Measurements from ENCODE around the gene KSR1.
"Not testable (repeated sequence)": the region's sequence is repeated elsewhere in the genome, so short reads cannot be mapped to it uniquely, and the experiment has no call there.

KSR1 gene

DNA sequence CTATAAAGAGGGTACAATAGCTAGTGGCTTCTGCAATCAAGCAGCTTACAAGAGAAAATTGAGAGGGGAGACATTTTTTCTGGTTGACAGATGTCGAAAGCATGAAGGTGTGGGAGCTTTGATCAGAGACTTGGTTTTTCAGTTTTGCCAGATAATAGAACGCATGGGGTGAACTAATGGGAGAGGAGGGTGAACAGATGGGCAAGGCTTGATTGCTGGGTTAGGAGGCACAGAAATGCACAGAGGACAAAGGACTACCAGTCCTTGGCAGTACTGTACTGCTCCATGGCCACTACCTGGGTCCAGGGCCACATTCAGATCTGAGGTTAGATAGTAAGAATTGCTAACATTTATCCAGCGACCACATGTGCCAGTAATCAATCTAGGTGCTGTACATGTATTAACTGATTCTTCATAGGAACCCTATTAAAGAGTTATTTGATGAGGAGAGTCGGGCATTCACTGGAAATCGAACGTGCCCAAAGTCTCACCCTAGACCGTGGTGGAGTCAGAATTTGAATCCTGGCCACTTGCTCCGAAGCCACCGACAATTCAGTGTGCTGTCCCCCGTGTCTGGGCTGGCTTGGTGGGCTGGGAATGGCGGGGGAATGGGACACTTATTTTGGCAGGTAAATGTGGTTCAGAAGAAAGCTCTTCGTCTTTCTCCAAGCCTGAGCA, 873 bp upstream of the KSR1 start:
- no peak for DNase-seq

DNA sequence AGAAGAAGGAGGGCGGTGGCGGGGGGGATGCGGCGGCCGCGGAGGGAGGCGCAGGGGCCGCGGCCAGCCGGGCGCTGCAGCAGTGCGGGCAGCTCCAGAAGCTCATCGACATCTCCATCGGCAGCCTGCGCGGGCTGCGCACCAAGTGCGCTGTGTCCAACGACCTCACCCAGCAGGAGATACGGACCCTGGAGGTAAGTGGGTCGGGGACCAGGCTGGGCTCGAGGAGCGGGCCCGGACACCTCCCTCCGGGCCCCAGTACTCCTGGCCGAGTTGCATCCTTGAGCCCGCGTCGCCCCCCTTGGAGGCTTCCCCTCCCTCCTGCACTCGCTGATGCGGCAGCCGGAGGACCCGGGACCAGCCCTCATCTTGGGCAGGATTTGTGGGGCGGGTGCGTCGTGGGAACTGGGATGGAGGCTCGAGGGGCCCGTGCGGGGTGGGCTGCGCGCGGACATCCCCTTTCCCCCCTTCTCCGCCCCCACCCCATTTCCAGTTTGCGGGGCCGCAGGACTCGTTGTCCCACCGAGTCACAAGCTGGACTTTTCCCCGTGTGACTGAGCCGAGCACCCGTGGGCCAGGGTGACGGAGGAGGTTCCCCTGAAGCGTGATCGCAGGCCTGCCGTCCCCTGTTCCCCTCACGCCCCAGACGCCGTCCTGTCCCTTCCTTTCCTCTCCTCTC, 572 bp downstream of the KSR1 start:
- no peak for DNase-seq

DNA sequence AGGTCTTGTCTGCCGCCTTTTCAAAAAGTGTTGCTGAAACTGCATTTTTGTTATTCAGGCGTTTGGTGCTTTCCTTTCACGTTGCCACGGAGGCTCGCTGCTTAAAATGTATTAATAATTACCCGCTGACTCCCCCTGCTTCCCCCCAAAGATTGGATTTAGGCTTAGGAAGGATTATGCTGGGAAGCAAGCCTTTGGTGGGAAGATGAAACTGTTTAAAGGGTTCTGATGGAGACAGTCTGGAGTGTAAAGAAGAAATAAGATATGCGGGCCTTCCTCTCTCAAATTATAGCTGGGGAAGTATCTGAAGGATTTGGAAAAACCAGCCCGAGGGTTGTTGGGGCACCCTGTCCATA, 1.1 kb downstream of the KSR1 start:
- DNase-seq, result no peak

DNA sequence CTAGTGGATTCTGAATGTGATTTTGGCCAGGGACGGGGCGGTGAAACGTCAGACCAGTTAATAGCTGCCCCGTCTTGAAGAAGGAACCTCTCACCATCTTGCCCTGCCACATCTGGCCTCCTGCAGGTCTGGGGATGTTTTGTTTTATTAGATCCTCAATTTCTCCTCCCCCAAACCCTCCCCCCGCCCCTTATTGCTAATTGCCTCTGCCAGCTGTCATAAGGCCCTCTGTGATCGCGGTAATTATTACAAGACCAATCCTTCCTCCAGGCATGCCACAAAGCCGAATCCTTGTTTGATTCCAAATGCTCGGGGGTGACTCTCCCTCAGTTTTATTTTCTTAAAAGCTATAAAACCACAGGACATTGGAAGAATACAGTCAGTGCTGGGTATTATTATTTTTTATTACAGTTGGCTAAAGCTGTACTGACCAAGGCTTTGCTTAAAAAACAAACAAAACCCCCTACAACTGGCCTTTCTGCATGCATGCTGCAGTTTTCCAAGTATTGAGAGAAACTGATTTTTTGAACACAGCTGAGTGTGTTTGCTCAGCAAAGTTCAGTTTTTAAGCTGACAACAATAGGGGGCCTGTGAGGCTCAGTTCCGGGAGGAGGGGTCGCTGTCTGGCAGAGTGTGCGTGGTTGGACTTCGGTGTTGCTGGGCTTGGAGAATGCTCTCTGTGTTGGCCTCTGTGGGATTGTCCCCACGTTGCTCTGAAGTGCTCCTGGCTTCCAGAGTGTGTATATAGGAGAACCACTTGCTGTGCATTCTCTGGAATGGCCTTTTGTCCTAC, 1.7 kb downstream of the KSR1 start:
- DNase-seq, result no peak

DNA sequence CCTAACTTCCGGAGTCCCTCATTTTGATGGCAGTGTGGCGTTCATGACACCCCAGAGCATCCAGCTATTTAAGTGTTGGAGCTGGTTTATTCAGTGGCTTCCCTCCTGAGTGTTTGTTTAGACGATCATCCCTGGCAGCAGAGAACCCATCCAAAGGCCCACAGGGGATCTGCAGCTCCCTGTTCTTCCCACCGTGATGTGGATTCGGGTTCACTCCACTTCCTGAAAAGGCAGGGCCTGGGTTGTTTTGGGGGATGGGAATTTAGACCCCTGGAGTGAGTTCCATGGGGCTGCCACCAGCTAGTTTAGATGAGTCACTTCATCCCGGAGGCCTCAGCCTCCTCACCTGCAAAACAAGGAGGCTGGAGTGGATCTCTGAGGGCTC, 2.3 kb downstream of the KSR1 start:
- DNase-seq, result no peak

DNA sequence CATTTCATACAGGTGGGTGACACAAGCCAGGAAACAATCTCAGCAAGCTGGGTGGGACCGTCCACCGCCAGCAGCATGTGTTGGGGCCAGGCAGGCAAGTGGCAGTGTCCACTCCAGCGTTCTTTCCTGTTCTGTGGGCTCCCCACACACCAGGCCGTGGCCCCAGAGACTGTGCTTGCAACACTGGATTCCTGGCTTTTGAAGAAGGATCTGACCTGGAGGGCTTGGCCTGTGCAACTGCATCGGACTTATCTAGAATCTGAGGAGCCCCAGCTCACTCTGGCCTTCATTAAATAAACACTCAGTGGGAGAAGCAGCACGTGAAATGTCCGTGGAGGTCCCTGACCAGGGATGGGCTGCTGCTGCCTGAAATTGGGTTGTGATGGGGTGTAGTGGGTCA, 3.2 kb downstream of the KSR1 start:
- DNase-seq, result no peak

DNA sequence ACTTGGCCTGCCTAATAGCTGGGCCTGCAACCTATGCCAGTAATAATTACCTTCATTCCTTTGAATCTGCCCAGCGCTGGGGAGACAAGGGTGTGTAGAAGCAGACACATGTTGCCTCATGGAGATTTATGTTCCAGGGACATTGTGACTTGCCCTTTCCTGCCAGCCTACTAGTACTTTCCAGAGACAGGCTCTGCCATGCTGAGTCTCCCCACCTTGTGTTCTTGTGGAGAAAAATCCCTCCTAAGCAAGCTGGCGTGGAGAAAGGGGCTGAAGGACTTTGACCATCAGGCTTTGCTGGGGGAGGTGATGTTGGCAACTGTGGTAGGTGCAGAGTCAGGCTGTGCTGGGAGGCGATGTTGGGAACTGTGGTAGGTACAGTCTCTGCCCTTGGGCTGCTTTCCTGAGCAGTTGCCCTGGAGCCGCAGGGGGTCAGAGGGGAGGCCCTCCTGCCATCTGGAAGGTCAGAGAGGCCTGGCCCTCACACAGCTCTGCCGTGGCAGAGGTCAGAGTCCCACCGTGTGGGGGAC, 4.0 kb downstream of the KSR1 start:
- no peak for DNase-seq

DNA sequence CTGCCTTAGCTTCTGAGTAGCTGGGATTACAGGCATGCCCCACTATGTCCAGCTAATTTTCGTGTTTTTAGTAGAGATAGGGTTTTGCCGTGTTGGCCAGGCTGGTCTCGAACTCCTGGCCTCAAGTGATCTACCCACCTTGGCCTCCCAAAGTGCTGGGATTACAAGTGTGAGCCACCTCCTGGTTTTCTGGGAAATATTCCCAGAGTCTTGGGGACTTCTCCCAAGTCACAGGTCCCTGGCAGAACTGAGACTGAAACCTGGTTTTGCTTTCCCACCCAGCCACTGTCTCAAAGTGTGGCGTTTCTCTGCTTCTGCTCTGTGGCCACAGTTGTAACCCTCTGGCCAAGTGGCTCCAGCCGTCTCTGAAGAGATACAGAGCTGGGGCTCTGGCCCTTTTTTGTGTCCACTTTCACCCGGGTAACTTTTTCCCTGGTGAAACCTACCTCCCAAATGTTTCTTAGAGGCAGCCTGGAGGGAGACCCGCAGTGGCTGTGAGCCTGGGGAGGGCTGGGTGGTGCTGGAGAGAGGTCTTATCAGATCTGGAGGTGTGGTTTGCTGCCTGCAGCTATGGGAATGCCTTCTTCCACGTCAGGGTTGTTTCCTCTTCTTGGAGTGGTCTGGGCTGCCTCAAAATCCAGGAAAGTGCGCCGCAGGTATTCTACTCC, 5.1 kb downstream of the KSR1 start:
- no peak for DNase-seq

DNA sequence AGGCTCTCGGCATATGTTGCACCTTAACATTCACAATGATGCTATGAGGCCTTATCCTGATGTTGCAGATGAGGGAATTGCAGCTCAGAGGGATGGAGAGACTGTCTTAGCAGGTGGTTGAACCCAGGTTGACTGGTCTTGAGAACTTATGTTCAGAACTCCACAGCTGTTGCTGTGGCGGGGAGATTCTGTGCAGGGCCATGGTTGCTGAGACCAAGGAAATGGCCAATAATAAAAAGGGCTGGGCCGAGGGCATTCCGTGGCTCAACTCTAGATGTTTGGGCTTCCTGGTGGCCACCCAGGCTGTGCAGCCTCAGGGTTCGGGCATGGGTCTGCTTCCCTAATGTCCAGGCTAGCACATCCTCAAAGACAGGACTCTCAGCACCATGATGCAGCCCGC, 5.9 kb downstream of the KSR1 start:
- no peak for DNase-seq

DNA sequence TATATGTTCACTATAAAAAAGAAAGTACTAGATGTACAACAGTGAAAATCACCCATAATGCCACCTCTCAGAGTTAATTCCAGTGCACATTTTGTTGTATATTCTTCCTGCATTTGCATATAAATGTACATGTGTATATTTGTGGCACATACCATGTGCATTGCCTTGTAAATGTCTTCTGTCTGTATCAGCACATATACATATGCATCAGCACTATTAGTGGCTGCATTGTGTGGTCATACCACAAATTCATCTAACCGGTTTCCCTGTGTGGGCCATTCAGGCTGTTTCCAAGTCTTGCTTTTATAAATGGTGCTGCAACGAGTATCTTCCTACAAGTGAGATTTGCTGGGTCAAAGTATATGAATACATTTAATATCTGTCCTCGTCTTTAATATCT, 6.5 kb downstream of the KSR1 start:
- DNase-seq, result no peak

DNA sequence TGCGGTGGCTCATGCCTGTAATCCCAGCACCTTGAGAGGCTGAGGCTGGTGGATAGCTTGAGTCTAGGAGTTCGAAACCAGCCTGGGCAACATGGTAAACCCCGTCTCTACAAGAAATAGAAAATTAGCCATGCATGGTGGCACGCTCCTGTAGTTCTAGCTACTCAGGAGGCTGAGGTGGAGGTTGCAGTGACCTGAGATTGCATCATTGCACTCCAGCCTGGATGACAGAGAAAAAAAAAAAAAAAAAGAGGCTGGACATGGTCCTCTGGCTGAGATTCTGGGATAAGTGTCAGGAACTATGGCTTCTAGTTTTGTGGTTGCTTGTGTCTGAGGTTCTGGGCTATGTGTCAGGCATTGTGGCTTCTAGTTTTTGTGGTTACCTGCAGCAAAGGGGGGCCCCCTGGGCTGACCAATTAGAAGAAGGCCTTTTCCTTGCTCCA, 7.0 kb downstream of the KSR1 start:
- no peak for DNase-seq

DNA sequence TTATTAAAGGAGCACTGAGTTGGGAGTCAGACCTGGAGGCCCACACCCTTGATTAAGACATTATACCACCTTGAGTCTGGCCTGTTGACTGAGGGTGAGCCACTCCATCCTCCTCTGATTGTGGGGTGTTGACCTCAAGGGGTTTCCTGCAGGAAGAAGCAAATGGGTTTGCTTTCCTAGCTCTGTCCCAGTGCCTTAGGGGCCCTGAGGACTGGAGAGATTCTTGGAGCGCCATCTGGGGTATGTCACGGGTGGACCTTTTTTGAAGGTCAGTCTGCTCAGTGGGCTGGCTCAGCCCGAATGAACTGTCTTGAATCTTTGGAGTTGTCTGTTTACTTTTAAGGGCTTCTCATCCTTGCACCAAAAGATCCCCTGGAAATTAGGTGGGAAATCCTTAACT, 7.8 kb downstream of the KSR1 start:
- not testable (repeated sequence) for DNase-seq

DNA sequence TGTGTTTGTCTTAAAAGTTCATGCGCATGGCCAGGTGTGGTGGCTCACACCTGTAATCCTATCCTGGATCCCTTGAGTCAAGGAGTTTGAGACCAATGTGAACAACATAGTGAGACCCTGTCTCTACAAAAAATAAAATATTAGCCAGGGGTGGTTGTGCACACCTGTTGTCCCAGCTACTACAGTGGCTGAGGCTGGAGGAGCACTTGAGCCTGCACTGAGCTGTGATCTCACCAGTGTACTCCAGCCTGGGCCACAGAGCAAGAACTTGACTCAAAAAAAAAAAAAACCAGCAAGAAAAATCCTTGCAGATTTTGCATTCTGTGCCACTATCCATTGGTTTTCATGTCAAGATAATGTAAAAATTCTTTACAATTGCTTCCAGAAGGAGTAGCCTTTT, 8.2 kb downstream of the KSR1 start:
- DNase-seq, result no peak

DNA sequence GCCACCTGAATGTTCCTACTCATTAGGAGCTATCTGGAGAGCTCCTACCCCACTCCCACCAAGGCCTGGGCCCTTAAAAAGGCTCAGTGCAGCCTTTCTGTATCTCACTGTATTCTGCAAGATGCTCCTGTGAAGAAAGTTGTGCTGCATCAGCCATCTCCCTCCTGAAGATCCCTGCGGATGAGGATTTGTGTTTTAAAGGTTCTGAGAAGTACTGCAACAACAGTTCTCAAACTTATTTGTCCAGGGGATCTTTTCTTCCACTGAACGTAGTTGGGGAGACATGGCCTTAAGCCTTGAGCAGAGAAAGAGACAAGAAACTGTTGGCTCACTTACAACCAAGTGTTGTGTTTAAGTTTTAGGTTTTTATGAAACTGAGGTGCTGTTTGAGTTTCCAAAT, 9.6 kb downstream of the KSR1 start:
- not testable (repeated sequence) for DNase-seq

DNA sequence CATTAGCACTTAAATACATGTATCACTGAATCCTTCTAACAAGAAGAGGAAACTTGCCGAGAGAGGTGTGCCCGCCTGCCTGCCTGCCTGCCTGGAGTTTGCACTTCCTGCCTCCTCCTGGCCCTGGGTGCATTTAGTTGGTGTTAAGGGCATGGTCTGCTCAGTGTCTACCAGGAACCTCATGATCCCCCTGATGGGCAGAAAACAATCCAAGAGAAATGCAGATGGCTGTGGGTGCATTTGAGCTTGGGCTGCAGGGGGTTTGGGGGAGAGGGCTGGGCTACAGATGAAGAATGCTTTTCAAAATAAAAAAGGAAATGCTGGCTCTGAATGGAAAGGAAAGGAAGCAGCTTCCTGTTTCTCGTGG, 10.1 kb downstream of the KSR1 start:
- no peak for DNase-seq

DNA sequence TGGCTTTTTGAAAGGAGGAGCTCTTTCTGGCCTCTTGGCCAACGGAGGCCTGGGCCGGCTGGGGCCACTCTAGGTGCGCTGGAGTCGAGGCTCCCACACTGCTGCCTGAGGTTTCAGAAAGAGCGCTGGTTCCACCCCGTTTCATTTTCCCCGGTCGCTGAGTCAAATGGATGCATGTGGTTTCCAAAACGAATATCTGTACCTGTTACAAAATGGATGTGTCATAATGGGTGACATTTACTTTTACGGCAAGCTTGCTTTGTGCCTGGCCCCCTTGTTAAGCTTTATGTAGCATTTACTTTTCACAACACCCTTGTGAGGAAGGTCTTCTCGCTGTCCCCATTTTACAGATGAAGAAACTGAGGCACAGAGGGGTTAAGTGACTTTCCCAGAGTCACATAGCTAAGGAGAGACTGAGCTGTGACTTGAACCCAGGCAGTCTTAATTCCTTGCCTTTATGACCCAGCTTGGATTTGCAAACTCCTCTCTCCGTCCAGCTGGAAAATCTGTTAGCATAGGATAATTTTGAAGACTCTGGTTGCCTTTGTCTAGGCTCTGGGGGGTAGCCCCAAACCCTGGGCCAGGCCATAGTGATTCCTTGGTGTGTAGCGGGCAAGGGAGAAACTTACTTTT, 10.6 kb downstream of the KSR1 start:
- DNase-seq, result no peak

DNA sequence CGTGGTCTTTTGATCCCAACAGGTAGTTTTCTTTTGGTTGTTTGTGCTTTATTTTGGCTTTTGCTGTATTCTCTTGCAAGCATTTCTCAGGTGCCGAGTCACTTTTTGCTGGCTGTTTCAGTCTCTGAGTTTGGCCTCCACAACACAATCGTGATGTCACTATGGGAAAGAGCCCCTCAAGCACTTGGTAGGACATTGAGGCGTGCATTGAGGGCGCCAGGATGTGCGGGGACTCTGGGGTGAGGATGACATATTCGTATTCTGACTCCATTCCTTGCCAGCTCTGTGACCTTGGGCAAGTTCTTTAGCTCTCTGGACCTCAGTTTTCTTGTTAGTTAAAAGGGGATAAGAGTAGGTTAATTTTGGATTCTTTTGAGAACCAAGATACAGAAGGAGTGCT, 13.0 kb downstream of the KSR1 start:
- no peak for DNase-seq

DNA sequence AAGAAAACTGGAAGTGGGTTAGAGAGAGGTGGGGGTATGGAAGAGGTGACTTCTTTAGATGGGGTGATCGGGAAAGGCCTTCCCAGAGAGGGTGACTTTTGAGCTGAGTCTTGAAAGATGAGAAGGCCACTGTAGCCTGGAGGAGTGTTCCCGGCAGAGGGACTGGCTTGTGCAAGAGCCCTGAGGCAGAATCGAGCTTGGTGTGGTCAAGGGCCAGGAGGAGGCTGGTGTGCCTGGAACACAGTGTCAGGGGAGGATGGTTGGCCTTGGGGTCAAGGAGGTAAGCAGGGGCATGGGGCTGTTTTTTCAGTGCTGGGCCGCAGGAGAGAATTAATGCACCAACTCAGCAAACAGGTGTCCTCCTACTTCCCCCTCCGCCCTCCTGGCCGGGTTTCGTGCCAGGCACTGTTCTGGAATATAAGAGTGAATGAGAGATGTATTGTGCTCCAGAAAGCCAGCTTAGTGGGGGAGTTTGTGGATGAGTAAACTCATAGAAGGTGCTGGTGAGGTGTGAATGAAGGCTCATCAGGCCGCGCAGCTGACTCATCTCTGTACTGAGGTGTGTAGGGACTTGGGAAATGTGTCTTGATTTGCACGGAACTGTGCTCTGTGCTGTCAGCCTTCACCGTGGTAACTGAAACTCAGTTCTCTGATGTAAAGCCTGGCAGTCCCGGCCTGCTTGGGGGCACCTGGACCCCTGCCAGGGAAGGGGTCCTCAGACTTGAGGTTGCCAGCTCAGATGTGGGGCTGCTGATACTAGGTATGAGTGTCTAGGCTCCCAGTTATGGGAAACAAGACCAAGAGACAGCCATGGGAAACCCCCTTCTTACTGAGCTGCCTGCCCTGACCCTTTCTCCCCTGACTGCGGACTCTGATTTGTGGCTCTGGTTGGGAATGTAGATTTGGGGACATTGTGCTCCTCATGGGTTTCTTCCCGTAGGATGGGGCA, 15.3 kb downstream of the KSR1 start:
- DNase-seq, result no peak

DNA sequence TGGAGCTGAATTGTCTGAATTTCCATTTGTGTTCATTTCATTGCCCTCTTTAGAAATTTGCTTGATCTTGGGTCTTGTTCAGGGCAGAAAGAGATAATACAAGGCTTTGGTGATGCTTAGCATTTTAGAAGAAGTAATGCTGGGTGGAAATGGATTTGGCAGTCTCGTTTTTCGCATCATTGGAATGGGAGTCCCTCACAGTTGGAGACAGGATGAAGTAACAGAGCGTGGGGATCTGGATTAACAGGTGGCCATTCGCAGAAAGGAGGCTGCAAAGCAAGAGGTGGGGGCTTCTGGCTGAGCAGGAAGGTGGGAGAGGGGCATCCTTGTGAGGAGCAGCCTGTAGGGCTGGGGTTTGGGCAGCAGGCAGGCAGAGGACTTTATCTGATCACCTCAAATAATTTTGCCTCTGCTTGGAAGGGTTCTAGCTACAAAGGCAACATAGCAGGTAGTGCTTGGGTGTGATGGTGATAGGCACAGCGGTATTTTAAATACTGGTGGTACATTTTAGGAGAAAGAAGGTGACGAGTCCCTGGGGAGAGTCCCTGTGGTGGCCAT, 17.0 kb downstream of the KSR1 start:
- DNase-seq, result no peak

DNA sequence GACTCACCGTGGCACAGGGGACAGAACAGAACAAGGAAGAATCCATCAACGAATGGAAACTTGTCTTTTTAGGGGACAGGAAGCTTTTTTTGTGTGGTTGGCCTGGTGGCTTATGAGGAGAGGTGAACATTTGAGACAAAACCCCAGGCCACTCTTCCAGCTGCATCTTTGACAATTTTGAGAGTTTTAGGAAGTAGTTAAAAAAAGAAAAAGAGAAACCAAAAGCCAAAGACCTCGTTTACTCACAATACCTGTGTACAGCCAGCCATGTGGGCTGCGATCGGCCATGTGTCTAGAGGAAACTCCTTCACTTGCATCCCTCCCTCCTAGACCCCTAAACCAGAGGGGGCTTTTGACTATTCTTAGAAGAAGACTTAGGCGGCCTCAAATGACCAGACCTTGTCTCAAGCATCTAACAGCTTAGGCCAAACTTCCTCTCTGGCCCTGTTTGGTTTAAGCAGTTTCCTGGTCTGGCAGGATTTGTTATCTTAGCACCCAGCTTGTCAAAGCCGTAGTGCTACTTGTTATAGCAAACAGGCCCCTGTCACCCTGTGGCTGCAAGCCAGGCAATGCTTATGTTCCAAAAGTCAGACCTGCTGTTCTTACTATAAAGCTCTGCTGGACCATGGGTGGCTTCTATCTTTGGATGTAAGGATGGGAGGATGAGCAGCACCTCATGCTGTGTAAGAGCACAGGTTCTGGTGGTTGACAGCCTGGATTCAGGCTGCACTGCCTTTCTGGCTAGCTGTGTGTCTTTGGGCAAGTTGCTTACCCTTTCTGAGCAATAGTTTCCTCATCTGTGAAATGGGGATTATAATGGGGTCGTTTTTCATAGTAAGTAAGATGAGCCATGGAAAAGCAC, 17.7 kb downstream of the KSR1 start:
- no peak for DNase-seq
